Measurements from ENCODE around the gene SEMA4D. TPM values are rescaled to one million over a fixed set of nuclear protein-coding genes. Genes with fewer than 3 reads are reported as not detected.

SEMA4D gene
- polyA plus RNA-seq, 1 experiment: 0.50 TPM

DNA sequence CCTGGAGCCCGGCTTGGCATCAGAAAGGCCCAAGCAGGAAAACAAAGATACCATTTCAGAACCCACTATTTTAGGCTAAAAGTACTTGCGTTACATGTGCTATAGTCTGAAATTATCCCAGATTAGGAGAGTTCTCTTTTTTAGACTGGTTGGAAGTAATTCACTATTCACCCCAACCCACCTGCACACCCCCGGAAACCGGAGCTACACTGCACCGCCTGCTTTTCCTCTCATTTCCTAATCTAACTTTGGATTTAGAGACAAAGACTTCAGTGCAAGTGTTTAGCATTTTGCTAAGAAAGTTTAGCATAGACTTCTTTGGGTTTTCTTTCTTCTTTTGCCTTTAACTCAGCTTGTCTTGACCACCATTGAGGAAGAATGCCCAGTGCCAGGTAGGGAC lies 100.4 kb downstream of the SEMA4D start:
- POLR2A ChIA-PET: no interaction called here

DNA sequence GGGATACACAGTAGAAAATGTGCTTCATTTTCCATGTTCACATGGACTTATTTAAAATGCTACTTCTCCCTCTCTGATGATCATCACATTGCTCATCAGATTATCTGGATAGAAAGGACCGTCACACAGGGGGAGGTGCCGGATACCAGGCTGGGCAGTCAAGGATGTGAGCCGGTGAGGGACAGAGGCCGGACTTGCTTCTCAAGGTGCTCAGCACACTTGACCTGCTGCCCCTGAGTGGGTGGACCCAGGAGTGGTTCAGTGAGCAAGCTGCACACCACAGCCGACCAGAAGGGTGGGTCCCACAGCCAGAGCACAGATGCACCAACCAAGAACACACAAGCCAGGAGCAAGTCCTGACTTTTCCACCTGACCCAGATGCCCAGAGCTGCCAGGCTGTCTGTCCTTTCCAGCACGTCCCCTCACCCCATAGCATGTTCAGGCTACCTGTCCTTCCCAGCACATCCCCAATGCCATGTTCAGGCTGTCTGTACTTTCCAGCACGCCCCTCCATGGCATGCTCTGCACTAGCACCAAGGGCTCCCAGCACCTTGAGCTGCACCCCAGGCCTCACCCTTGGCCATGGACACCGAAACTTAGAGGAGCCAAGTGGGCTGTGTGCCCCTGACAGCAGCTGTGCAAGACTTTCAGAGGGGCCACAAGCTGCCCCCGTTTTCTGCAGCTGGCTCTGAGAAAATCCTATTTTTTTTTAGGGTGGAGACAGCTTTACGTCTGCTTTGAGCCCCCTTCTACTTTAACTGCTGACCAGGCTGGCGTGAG lies 101.8 kb downstream of the SEMA4D start:
- H3K36me3 ChIP-seq (ENCODE audit: control insufficient read depth, insufficient read depth, low read length): no peaks in the 10 kb centered on the region
- H3K27me3 ChIP-seq (ENCODE audit: control insufficient read depth, insufficient read depth, low read length): no peaks in the 10 kb centered on the region
- ChIA-PET CTCF (interaction anchor here (0.6 kb wide), 1 partner anchor 207 kb away, joined by 3 read pairs; no protein-coding TSS in a partner anchor), POLR2A (no interaction called here)
- TF ChIP-seq, protein P1, sequence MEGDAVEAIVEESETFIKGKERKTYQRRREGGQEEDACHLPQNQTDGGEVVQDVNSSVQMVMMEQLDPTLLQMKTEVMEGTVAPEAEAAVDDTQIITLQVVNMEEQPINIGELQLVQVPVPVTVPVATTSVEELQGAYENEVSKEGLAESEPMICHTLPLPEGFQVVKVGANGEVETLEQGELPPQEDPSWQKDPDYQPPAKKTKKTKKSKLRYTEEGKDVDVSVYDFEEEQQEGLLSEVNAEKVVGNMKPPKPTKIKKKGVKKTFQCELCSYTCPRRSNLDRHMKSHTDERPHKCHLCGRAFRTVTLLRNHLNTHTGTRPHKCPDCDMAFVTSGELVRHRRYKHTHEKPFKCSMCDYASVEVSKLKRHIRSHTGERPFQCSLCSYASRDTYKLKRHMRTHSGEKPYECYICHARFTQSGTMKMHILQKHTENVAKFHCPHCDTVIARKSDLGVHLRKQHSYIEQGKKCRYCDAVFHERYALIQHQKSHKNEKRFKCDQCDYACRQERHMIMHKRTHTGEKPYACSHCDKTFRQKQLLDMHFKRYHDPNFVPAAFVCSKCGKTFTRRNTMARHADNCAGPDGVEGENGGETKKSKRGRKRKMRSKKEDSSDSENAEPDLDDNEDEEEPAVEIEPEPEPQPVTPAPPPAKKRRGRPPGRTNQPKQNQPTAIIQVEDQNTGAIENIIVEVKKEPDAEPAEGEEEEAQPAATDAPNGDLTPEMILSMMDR (IDR thresholded peaks at IDR 0.05; ENCODE audit: insufficient read depth, low read depth, low read length): no peak
- no peak for DNase-seq (ENCODE audit: low read depth)
- H3K4me3 ChIP-seq (ENCODE audit: low read depth, low read length): no peak overlapping the region

More for the DNA sequence above, 100.4 kb downstream of the SEMA4D start:
- Histone ChIP-seq H3K36me3 (ENCODE audit: control insufficient read depth, insufficient read depth, low read length) (no peaks in the 10 kb centered on the region), H3K27me3 (ENCODE audit: control insufficient read depth, insufficient read depth, low read length) (no peaks in the 10 kb centered on the region), H3K4me3 (ENCODE audit: low read depth, low read length) (no peak overlapping the region)
- CTCF ChIA-PET: no interaction called here
- TF ChIP-seq, protein P1 (IDR thresholded peaks at IDR 0.05; ENCODE audit: insufficient read depth, low read depth, low read length): no peak
- no peak for DNase-seq (ENCODE audit: low read depth)

DNA sequence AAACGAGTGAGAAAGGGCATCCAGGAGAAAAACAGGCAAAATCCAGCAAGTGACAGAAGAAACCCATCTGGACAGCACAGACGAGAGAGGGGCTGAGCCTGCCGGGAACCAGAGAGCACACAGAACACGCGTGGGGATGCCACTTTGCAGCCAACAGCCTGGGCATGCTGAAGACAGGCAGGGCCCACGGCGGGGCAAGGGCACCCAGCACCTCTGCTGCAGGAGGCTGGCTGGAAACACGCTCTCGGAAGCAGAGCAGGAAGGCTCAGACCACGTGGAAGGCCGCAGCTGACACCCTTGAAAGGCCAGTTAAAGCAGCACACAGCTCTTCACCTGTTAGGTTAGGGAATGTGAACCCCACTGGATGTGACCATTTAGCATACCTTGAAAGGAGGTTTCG lies 103.5 kb downstream of the SEMA4D start:
- no peak for DNase-seq (ENCODE audit: low read depth)
- no peaks in the 10 kb centered on the region for H3K36me3 ChIP-seq (ENCODE audit: control insufficient read depth, insufficient read depth, low read length)
- TF ChIP-seq, protein P1 (IDR thresholded peaks at IDR 0.05; ENCODE audit: insufficient read depth, low read depth, low read length): no peak
- POLR2A ChIA-PET: no interaction called here
- H3K4me3 ChIP-seq (ENCODE audit: low read depth, low read length): no peak overlapping the region
- H3K27me3 ChIP-seq (ENCODE audit: control insufficient read depth, insufficient read depth, low read length): no peaks in the 10 kb centered on the region
- CTCF ChIA-PET: no interaction called here

DNA sequence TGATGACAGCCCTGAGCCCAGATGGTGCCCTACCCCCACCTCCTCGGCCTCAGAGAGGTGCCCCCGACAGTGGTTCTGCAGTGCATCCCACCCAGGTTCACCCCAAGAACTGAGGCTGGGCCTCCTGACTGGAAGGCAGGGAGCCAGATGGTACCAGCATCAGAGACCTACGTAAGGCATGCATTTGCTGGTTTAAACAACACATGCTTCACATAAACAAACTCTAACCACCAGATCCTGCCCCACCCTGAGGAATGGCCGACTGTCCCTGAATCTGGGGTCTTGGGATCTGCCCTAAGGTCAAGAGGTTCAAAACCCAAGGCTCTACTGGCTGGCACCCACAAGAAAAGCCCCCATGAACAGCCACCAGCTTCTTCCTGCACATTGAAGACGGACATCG lies 106.3 kb downstream of the SEMA4D start:
- DNase-seq (ENCODE audit: low read depth): no peak

DNA sequence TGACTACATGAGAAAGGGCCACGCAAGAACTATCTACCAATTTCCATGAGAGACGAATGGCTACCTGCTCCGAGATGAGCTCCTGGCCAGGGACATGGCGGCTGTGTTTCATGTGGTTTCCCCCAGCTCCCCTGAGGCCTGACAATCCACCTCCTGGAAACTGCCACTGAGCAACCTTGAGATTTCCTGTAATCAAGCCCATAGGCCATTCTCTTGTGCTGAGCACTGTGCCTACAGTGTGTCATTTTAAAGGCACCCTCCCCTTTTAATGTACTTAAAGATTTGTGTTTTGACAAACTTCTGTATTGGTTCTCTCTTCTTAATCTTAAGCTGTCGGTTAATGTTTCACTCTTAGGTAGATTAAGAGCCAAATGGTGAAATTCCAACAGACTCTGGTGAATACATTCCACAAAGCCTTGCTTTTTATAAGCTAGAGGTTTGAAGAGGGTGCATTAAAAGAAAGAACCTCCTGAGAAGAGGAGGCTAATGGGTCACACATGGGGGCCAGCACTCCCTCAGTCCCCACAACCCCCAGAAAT lies 107.3 kb downstream of the SEMA4D start:
- no peak for DNase-seq (ENCODE audit: low read depth)
- TF ChIP-seq, protein P1 (IDR thresholded peaks at IDR 0.05; ENCODE audit: insufficient read depth, low read depth, low read length): no peak
- POLR2A ChIA-PET: no interaction called here
- CTCF ChIA-PET: interaction anchor here (0.9 to 1.3 kb wide), 2 partner anchors 12 to 158 kb away, joined by 3 read pairs; no protein-coding TSS in a partner anchor
- Histone ChIP-seq H3K4me3 (ENCODE audit: low read depth, low read length) (no peak overlapping the region), H3K36me3 (ENCODE audit: control insufficient read depth, insufficient read depth, low read length) (no peaks in the 10 kb centered on the region), H3K27me3 (ENCODE audit: control insufficient read depth, insufficient read depth, low read length) (no peaks in the 10 kb centered on the region)

More for the DNA sequence above, 106.3 kb downstream of the SEMA4D start:
- Histone ChIP-seq H3K4me3 (ENCODE audit: low read depth, low read length) (no peak overlapping the region), H3K36me3 (ENCODE audit: control insufficient read depth, insufficient read depth, low read length) (no peaks in the 10 kb centered on the region), H3K27me3 (ENCODE audit: control insufficient read depth, insufficient read depth, low read length) (no peaks in the 10 kb centered on the region)
- POLR2A ChIA-PET: no interaction called here
- TF ChIP-seq, protein P1 (IDR thresholded peaks at IDR 0.05; ENCODE audit: insufficient read depth, low read depth, low read length): no peak
- CTCF ChIA-PET: no interaction called here

Measured in BJ (cell line).